SK-N-SH (cell line): ENCODE measurements around the gene ZNF561.

Experiments used
- GABPA ChIP-seq: IDR thresholded peaks from 2 replicates; pipeline ENCODE4 v1.4.0; 2012; ENCODE audit warnings: low read depth, mild to moderate bottlenecking
- POLR2AphosphoS5 ChIP-seq: IDR thresholded peaks from 2 replicates; pipeline ENCODE4 v1.6.1; 2012; ENCODE audit warnings: low read depth, low read length
- SMC3 ChIP-seq: IDR thresholded peaks from 2 replicates; pipeline ENCODE4 v1.6.1; 2012; ENCODE audit warnings: low read depth, low read length, improper control_type of control experiment
- TEAD4 ChIP-seq: IDR thresholded peaks from 2 replicates; pipeline ENCODE4 v1.4.0; 2012; ENCODE audit warnings: mild to moderate bottlenecking, borderline replicate concordance; ENCODE audit not compliant: insufficient read depth
- TF ChIP-seq, protein P1 (sequence below): fragments of 200-600 bp; sonication (generic); IDR thresholded peaks from 2 replicates; pipeline ENCODE4 v1.6.1; 2017; ENCODE audit warnings: antibody characterized with exemption, mild to moderate bottlenecking, moderate library complexity
- TF ChIP-seq, protein P2 (sequence below): IDR thresholded peaks from 2 replicates; pipeline ENCODE4 v1.6.1; 2012; ENCODE audit warnings: mild to moderate bottlenecking, low read depth, low read length, moderate library complexity

DNA sequence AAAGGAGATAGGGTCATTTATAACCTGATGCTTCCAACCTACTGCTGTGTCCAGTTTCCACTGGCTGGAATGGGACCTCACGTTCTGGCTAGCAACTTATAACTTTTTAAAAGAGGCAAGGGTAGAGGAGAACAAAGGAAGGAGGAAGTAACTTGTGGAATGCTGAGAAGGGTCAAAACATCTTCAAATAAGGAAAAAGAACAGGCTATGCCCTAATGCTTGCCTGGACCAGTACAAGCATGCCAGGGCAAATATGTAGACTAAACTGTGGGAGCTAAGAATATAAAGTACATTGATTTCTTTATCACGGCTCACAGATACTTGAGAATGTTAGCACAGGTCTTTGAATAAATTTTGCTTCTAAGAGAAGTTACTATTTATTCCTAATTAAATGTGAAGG lies 1.5 kb upstream of the ZNF561 start:
- TF ChIP-seq, protein P1, sequence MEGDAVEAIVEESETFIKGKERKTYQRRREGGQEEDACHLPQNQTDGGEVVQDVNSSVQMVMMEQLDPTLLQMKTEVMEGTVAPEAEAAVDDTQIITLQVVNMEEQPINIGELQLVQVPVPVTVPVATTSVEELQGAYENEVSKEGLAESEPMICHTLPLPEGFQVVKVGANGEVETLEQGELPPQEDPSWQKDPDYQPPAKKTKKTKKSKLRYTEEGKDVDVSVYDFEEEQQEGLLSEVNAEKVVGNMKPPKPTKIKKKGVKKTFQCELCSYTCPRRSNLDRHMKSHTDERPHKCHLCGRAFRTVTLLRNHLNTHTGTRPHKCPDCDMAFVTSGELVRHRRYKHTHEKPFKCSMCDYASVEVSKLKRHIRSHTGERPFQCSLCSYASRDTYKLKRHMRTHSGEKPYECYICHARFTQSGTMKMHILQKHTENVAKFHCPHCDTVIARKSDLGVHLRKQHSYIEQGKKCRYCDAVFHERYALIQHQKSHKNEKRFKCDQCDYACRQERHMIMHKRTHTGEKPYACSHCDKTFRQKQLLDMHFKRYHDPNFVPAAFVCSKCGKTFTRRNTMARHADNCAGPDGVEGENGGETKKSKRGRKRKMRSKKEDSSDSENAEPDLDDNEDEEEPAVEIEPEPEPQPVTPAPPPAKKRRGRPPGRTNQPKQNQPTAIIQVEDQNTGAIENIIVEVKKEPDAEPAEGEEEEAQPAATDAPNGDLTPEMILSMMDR, result no peak
- TF ChIP-seq, protein P2, sequence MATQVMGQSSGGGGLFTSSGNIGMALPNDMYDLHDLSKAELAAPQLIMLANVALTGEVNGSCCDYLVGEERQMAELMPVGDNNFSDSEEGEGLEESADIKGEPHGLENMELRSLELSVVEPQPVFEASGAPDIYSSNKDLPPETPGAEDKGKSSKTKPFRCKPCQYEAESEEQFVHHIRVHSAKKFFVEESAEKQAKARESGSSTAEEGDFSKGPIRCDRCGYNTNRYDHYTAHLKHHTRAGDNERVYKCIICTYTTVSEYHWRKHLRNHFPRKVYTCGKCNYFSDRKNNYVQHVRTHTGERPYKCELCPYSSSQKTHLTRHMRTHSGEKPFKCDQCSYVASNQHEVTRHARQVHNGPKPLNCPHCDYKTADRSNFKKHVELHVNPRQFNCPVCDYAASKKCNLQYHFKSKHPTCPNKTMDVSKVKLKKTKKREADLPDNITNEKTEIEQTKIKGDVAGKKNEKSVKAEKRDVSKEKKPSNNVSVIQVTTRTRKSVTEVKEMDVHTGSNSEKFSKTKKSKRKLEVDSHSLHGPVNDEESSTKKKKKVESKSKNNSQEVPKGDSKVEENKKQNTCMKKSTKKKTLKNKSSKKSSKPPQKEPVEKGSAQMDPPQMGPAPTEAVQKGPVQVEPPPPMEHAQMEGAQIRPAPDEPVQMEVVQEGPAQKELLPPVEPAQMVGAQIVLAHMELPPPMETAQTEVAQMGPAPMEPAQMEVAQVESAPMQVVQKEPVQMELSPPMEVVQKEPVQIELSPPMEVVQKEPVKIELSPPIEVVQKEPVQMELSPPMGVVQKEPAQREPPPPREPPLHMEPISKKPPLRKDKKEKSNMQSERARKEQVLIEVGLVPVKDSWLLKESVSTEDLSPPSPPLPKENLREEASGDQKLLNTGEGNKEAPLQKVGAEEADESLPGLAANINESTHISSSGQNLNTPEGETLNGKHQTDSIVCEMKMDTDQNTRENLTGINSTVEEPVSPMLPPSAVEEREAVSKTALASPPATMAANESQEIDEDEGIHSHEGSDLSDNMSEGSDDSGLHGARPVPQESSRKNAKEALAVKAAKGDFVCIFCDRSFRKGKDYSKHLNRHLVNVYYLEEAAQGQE, result no peak
- TF ChIP-seq POLR2AphosphoS5 (no peak), SMC3 (no peak), TEAD4 (no peak), GABPA (no peak)
